Esophagus muscularis mucosa (tissue), 4 donors: ENCODE measurements around the gene AFF3.

ENCODE experiments used
- CTCF ChIP-seq, 3 experiments: fragments of 200-600 bp in 2 of 3; fragments of 450-650 bp in 1 of 3; sonication (generic) in 2 of 3; IDR thresholded peaks; one replicate each; pipeline ENCODE4 v1.5.1; 2017 to 2019; ENCODE audit warnings: antibody characterized with exemption in 3 of 3, mild to moderate bottlenecking in 2 of 3, moderate library complexity in 1 of 3
- EP300 ChIP-seq: sonication (generic); formaldehyde crosslinking; IDR thresholded peaks from one replicate; pipeline ENCODE4 v1.6.1; 2017; ENCODE audit warnings: antibody characterized with exemption
- POLR2A ChIP-seq: fragments of 450-650 bp; IDR thresholded peaks from one replicate; pipeline ENCODE4 v1.6.1; 2017; ENCODE audit warnings: antibody characterized with exemption, moderate library complexity, mild to moderate bottlenecking, low read depth
- POLR2AphosphoS5 ChIP-seq, 2 donors: sonication (generic); formaldehyde crosslinking; IDR thresholded peaks; one replicate each; pipeline ENCODE4 v1.6.1; 2017; ENCODE audit warnings: antibody characterized with exemption in 2 of 2

GRCh38 chr2:99989905-99990304 is 152.5 kb downstream of the AFF3 start:
- TF ChIP-seq CTCF (IDR thresholded peaks at IDR 0.05) (no peak), POLR2A (no peak), EP300 (no peak), POLR2AphosphoS5 (IDR thresholded peaks at IDR 0.05) (no peak)
